Activated CD8-positive, alpha-beta memory T cell treated with anti-CD3 and anti-CD28 coated beads, Interleukin-2, amount 10 ng/mL, durations not matched to agents 7 days and 5 days (primary cell): ENCODE data around the gene ORAI1. TPM values are rescaled to one million over a fixed set of nuclear protein-coding genes. Genes with fewer than 3 reads are reported as not detected.
"Not testable (repeated sequence)": the region's sequence is repeated elsewhere in the genome, so short reads cannot be mapped to it uniquely, and the experiment has no call there.

Source experiments
- ATAC-seq: fragments of 150-1000 bp; cut with Tn5 transposase; one replicate; pipeline ENCODE4 v1.10.0; 2021; ENCODE audit warnings: moderate library complexity
- CTCF ChIA-PET: fragments of 350-600 bp; sonication (Branson Sonifier 250); formaldehyde crosslinking; loops from one replicate; lab custom pipeline; 2021; ENCODE audit warnings: antibody characterized with exemption; lab: Charles Lee
- DNase-seq: peaks from one replicate; pipeline ENCODE4 v3.0.0-alpha.2; 2020
- H3K27ac Mint-ChIP-seq: one replicate; pipeline ENCODE4 v1.8.0; 2021; ENCODE audit warnings: mild to moderate bottlenecking, mixed read lengths
- H3K27me3 Mint-ChIP-seq: one replicate; pipeline ENCODE4 v1.8.0; 2021; ENCODE audit warnings: mixed read lengths
- H3K36me3 Mint-ChIP-seq: one replicate; pipeline ENCODE4 v1.8.0; 2021; ENCODE audit warnings: mild to moderate bottlenecking, mixed read lengths
- H3K4me1 Mint-ChIP-seq: one replicate; pipeline ENCODE4 v1.8.0; 2021; ENCODE audit warnings: mixed read lengths
- H3K4me3 Mint-ChIP-seq: one replicate; pipeline ENCODE4 v1.8.0; 2021; ENCODE audit warnings: mild to moderate bottlenecking, moderate library complexity, mixed read lengths
- H3K9me3 Mint-ChIP-seq: one replicate; pipeline ENCODE4 v1.8.0; 2022; ENCODE audit warnings: low read depth, mixed read lengths
- total RNA-seq, 2 experiments: library from RNA; stranded (reverse); gene quantifications; one replicate each; pipeline ENCODE4 v1.2.3, GENCODE V29; 2021

Gene ORAI1
- total RNA-seq, 2 experiments from 2014 or later, result 53.7 to 61.1 TPM

DNA sequence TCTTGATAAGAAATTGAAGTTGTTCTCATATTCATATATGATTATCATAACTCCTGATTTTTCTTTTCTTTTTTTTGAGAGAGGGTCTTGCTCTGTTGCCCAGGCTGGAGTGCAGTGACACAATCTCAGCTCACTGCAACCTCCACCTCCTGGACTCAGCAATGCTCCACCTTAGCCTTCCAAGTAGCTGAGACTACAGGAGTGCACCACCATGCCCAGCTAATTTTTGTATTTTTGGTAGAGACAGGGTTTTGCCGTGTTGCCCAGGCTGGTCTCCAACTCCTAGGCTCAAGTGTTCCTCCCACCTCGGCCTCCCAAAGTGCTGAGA is 43.0 kb upstream of the ORAI1 start:
- H3K27ac Mint-ChIP-seq, result not testable (repeated sequence)

DNA sequence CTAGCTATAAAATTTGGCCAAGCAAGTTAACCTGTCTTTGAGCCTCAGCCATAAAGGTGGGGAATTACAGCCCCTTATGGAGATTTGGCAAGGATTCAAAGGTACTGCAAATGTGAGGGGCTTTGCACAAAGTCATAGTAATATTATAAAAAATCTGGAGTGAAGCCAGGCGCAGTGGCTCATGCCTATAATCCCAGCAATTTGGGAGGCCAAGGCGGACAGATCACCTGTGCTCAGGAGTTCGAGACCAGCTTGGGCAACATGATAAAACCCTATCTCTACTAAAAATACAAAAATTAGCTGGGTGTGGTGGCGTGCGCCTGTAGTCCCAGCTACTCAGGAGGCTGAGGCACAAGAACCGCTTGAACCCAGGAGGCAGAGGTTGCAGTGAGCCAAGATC is 41.4 kb upstream of the ORAI1 start:
- peaks cover 23% of the 10 kb centered on the region for H3K4me1 Mint-ChIP-seq
- ATAC-seq, H3K9me3 Mint-ChIP-seq, H3K27ac Mint-ChIP-seq, H3K4me3 Mint-ChIP-seq, H3K27me3 Mint-ChIP-seq, H3K36me3 Mint-ChIP-seq, DNase-seq: not testable (repeated sequence)
- CTCF ChIA-PET, result interaction anchor here (2.6 to 2.7 kb wide), 2 partner anchors 32 to 42 kb away, joined by 6 to 8 read pairs; partner anchors contain the start of gene ORAI1

More for the DNA sequence above, 43.0 kb upstream of the ORAI1 start:
- H3K9me3 Mint-ChIP-seq, H3K4me3 Mint-ChIP-seq, H3K36me3 Mint-ChIP-seq, DNase-seq, ATAC-seq, H3K27me3 Mint-ChIP-seq: not testable (repeated sequence)
- CTCF ChIA-PET, result interaction anchor here (2.6 to 2.7 kb wide), 2 partner anchors 30 to 44 kb away, joined by 6 to 8 read pairs; partner anchors contain the start of gene ORAI1
- peaks cover 19% of the 10 kb centered on the region for H3K4me1 Mint-ChIP-seq

DNA sequence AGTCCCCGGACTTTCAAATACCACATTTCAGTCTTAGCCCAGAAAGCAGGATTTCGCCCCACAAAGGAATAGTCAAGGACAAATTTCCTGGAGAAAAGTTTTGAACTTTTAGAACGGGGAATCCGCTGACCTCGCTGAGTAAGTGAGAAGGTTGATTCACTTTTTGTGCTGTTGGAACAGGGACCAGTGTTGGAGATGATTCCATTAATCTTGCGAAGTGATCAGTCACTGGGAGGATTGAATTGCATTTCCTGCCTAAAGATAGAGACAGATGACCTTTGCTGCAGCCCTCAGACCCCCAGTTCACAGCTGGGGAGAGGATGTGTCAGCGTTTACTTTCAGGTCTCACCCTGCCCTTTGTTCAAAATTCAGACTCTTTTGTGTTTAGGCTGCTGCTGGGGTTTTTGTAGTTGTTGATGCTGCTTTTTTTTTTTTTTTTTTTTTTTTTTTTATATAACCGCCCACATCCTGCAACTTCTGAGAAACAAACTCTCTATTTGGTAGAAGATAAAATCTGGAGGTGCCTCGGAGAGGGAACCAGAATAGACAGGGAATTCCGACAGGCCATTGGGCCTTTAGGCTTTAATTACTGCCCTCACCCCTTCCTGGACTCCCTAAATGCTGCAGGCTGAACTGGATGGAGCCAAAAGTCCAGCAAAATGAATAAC is 35.7 kb upstream of the ORAI1 start:
- Mint-ChIP-seq H3K4me1 (peaks cover 27% of the 10 kb centered on the region), H3K27me3 (no peaks in the 10 kb centered on the region)
- DNase-seq, result peak; percentile 81

DNA sequence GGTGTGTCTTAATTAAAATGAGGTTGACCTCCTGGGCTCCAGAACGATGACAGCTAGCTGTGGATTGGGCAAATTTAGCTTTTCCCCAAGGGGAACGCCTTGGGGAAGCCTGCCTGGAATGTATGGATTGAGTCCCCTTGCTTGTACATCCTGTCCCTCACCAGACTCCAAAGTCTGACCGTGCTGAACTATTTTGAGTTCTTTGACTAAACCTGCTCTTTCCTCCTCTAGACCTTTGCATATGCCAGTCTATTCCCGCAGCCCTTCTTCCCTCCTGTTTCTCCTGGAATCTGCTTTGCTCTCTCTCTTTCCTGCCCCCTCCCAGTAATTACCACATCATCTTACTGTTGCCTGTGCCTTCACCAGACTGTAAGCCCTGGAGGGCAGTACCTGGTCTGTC is 34.0 kb upstream of the ORAI1 start:
- H3K9me3 Mint-ChIP-seq, result no peaks in the 10 kb centered on the region
- DNase-seq (no peak), ATAC-seq (no peak)
- no peaks in the 10 kb centered on the region for H3K36me3 Mint-ChIP-seq
- peak overlapping the region; percentile 14 for H3K27ac Mint-ChIP-seq
- H3K4me1 Mint-ChIP-seq, result peaks cover 27% of the 10 kb centered on the region
- CTCF ChIA-PET, result no interaction called here
- no peak overlapping the region for H3K4me3 Mint-ChIP-seq
- H3K27me3 Mint-ChIP-seq, result no peaks in the 10 kb centered on the region

More for the DNA sequence above, 35.7 kb upstream of the ORAI1 start:
- Mint-ChIP-seq H3K27ac (peak overlapping the region; percentile 99), H3K36me3 (no peaks in the 10 kb centered on the region), H3K9me3 (no peaks in the 10 kb centered on the region), H3K4me3 (peak overlapping the region; percentile 72)
- CTCF ChIA-PET, result interaction anchor here (1.1 to 2.1 kb wide), 6 partner anchors 9 to 183 kb away, joined by 3 to 11 read pairs (median 5); partner anchors contain the start of genes KDM2B and MORN3
- peak; percentile 77 for ATAC-seq

DNA sequence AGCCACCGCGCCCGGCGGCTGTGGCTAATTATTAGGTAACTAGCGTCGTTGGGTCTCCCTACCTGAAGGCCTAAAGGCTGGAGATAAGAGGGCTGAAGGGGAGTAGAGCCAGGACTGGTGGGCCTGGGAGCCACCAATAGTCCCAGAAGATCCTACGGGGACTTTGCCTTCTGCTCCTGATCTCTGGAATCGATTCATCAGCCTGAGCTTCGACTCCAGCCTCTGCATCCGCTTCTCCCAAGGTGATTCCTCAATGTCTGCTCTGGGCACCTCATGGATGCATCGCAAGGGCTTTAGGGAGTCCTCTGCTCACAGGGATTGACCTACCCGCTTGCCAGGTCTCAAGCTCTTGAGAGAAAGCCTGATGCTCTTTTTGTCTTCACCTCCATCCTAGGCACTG is 30.8 kb upstream of the ORAI1 start:
- CTCF ChIA-PET, result interaction anchor here (1.0 kb wide), 1 partner anchor 16 kb away, joined by 3 read pairs; no protein-coding TSS in a partner anchor
- Mint-ChIP-seq H3K36me3 (no peaks in the 10 kb centered on the region), H3K27ac (no peak overlapping the region), H3K4me1 (peaks cover 19% of the 10 kb centered on the region), H3K4me3 (no peak overlapping the region), H3K27me3 (no peaks in the 10 kb centered on the region), H3K9me3 (no peaks in the 10 kb centered on the region)
- ATAC-seq, result no peak
- DNase-seq, result no peak

DNA sequence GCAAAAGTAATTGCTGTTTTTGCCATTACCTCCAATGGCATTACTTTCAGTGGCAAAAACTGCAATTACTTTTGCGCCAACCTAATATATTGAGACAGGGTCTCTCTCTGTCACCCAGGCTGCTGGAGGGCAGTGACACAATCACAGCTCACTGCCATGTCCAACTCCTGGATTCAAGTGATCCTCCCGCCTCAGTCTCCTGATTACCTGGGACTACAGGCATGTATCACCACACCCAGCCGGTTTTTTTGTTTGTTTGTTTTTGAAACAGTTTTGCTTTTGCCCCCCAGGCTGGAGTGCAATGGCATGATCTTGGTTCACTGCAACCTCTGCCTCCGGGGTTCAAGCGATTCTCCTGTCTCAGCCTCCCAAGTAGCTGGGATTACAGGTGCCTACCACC is 29.8 kb upstream of the ORAI1 start:
- Mint-ChIP-seq H3K27ac (no peak overlapping the region), H3K4me1 (peaks cover 9% of the 10 kb centered on the region), H3K4me3 (no peak overlapping the region), H3K27me3 (no peaks in the 10 kb centered on the region), H3K36me3 (no peaks in the 10 kb centered on the region), H3K9me3 (no peaks in the 10 kb centered on the region)
- DNase-seq (no peak), ATAC-seq (no peak)
- CTCF ChIA-PET, result no interaction called here

DNA sequence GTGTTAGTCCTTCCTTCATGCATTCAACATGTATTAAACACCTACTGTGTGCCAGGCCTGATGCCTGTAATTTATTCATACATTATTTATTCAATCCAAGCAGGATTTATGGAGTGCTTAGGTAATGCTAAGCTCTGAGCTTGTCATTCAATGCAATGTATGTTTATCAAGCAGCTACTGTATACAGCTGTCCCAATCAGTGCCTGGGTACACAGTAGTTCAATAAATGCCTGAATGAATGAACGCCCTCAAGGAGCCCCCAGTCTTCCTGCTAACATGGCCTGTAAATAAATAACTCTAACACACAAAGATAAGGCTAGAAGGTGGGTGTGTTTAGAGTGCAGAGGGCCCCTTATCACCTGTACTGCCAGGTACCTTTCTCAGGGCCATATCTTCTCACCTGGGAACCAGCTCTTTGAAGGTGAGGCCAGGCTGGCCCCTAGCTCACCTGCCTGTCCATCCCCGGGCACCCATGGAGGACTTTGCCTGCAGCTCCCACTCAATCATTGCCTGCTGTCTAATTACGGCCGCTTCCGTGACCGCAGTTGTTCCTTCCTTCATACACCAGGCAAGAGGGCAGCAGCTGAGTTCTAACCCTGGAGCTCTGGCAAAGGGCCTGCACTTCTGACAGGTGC is 25.5 kb upstream of the ORAI1 start:
- no peaks in the 10 kb centered on the region for H3K27me3 Mint-ChIP-seq
- ATAC-seq (no peak), DNase-seq (no peak)
- H3K36me3 Mint-ChIP-seq, result no peaks in the 10 kb centered on the region
- CTCF ChIA-PET, result interaction anchor here (0.8 to 1.4 kb wide), 3 partner anchors 17 to 179 kb away, joined by 3 to 4 read pairs (median 3); no protein-coding TSS in a partner anchor
- H3K9me3 Mint-ChIP-seq, result no peaks in the 10 kb centered on the region
- H3K4me3 Mint-ChIP-seq, result no peak overlapping the region
- H3K27ac Mint-ChIP-seq, result no peak overlapping the region
- H3K4me1 Mint-ChIP-seq, result no peaks in the 10 kb centered on the region

DNA sequence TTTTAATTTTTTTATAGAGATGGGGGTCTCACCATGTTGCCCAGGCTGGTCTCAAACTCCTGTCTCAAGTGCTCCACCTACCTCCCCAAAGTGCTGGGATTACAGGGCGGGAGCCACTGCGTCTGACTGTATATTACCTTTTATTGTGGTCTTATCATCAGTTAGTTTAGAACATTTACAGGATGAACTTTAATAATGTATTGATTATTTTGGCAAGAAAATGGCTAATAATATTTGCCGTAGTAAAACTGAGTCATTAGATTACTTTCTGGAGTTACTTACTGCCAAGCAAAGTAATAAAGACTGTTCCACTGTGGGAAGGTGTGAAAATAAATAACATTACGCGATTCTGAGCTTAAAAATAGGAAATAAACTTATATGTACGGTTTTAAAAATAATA is 23.6 kb upstream of the ORAI1 start:
- DNase-seq (no peak), ATAC-seq (no peak)
- no peaks in the 10 kb centered on the region for H3K36me3 Mint-ChIP-seq
- no peaks in the 10 kb centered on the region for H3K4me1 Mint-ChIP-seq
- no peaks in the 10 kb centered on the region for H3K27me3 Mint-ChIP-seq
- no peaks in the 10 kb centered on the region for H3K9me3 Mint-ChIP-seq
- H3K27ac Mint-ChIP-seq, result no peak overlapping the region
- CTCF ChIA-PET, result no interaction called here
- H3K4me3 Mint-ChIP-seq, result no peak overlapping the region

DNA sequence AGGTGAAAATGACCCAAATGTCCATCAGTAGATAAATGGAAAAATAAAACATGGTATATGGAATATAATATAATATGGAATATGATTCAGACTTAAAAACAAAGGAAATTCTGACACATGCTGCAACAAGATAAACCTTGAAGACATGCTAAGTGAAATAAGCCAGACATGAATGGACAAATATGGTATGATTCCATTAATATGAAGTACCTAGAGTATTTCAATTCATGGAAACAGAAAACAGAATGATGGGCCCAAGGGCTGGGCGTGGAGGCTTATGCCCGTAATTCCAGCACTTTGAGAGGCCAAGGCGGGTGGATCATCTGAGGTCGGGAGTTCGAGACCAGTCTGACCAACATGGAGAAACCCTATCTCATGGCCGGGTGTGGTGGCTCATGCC is 22.7 kb upstream of the ORAI1 start:
- H3K27me3 Mint-ChIP-seq, result no peaks in the 10 kb centered on the region

DNA sequence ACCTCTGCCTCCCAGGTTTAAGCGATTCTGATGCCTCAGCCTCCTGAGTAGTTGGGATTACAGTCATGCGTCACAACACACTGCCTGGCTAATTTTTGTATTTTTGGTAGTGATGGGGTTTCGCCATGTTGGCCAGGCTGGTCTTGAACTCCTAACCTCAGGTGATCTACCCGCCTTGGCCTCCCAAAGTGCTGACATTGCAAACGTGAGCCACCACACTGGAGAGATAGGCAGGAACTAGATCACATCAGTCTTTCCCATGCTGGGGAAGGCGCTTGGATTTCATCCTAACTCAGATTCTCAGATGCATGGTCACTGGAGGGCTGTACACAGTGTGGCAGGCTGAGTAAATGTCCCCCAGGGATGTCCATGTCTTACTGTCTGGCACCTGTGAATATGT is 18.0 kb upstream of the ORAI1 start:
- no peaks in the 10 kb centered on the region for H3K36me3 Mint-ChIP-seq
- no peak overlapping the region for H3K4me3 Mint-ChIP-seq
- no peaks in the 10 kb centered on the region for H3K9me3 Mint-ChIP-seq
- CTCF ChIA-PET, result no interaction called here
- ATAC-seq (no peak), DNase-seq (no peak)
- no peaks in the 10 kb centered on the region for H3K27me3 Mint-ChIP-seq
- H3K27ac Mint-ChIP-seq, result no peak overlapping the region
- H3K4me1 Mint-ChIP-seq, result peaks cover 2% of the 10 kb centered on the region

More for the DNA sequence above, 22.7 kb upstream of the ORAI1 start:
- Mint-ChIP-seq H3K36me3 (no peaks in the 10 kb centered on the region), H3K9me3 (no peaks in the 10 kb centered on the region), H3K4me1 (no peaks in the 10 kb centered on the region), H3K27ac (no peak overlapping the region), H3K4me3 (no peak overlapping the region)
- DNase-seq, result no peak
- no peak for ATAC-seq
- CTCF ChIA-PET, result no interaction called here

DNA sequence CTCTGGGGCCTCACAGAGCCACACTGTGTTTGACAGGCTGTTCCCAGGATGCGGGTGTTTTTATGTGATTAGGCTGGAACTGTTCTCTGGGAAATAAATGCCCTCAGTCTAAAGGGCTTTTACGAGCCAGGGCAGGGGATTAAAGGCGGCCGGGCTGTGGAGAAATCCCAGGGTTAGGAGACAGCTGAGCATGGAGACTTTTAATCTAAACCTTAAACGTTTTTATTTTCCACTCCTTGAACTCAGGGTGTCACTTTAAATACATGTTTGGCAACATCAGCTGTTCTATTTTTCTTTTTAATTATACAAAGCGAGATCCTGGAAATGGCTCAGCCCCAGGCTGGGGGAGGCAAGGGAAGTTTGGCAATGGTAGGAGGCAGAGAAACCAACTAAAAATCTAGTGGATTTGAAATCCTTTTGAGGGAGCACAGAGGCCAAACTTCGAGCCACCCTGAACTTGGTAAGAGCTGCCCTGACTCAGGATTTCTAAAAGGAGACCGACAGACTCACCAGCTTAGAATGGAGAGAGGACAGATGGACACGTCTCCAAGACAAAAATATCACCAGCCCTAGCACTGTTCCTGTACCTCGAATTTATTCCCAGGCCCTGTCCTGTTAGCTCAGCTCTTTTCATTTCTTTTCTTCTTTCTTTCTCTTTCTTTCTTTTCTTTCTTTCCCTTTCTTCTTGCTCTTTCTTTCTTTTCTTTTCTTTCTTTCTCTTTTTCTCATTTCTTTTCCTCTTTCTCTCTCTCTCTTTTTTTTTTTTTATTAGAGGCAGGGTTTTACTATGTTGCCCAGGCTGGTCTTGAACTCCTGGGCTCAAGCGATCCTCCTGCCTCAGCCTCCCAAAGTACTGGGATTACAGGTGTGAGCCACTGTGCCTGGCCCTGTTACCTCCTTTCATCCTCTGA is 15.8 kb upstream of the ORAI1 start:
- DNase-seq (no peak), ATAC-seq (no peak)
- H3K27me3 Mint-ChIP-seq, result no peaks in the 10 kb centered on the region
- H3K4me3 Mint-ChIP-seq, result no peak overlapping the region
- no peak overlapping the region for H3K27ac Mint-ChIP-seq
- H3K4me1 Mint-ChIP-seq, result peaks cover 8% of the 10 kb centered on the region
- no peaks in the 10 kb centered on the region for H3K9me3 Mint-ChIP-seq
- CTCF ChIA-PET, result interaction anchor here (0.6 to 1.3 kb wide), 4 partner anchors 57 to 226 kb away, joined by 3 to 4 read pairs (median 4); no protein-coding TSS in a partner anchor
- H3K36me3 Mint-ChIP-seq, result no peaks in the 10 kb centered on the region

DNA sequence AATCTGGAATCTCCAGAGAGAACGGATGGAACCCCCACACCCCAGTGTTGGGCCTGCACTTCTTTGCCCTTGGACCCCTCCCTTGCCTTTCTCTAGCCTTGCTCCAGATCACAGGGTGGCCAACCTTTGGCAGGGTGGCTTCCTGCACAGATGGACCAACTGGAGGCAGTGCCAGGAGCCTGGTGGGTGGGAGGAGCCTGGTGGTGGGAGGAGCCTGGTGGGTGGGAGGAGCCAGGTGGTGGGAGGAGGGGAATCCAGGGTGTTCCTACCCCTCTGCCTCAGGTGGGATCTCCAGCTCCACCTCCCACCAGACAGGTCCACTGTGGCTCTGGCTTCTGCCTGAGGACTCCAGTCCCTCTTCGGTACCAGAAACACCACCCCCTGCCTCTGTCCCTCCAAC is 15.0 kb upstream of the ORAI1 start:
- DNase-seq, result peak; percentile 44
- peak; percentile 70 for ATAC-seq
- CTCF ChIA-PET, result interaction anchor here (1.1 to 1.3 kb wide), 2 partner anchors 58 to 168 kb away, joined by 4 read pairs; no protein-coding TSS in a partner anchor

DNA sequence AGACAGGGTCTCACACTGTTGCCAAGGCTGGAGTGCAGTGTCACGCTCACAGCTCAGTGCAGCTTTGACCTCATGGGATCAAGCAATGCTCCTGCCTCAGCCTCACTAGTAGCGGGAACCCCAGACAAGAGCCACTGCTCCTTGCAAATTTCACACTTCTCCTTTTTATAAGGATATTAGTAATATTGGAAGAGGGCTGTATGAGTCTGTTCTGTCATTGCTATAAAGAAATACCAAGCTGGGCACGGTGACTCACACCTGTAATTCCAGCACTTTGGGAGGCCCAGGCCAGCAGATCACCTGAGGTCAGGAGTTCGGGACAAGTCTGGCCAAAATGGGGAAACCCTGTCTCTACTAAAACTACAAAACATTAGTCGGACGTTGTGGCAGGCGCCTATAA is 12.9 kb upstream of the ORAI1 start:
- ATAC-seq (no peak), DNase-seq (no peak)
- H3K4me1 Mint-ChIP-seq, result peaks cover 8% of the 10 kb centered on the region
- H3K9me3 Mint-ChIP-seq, result no peaks in the 10 kb centered on the region
- no peaks in the 10 kb centered on the region for H3K36me3 Mint-ChIP-seq
- H3K27ac Mint-ChIP-seq, result no peak overlapping the region
- H3K27me3 Mint-ChIP-seq, result no peaks in the 10 kb centered on the region
- no peak overlapping the region for H3K4me3 Mint-ChIP-seq
- CTCF ChIA-PET, result interaction anchor here (0.6 to 1.5 kb wide), 3 partner anchors 61 to 136 kb away, joined by 3 to 4 read pairs (median 3); no protein-coding TSS in a partner anchor

More for the DNA sequence above, 15.0 kb upstream of the ORAI1 start:
- Mint-ChIP-seq H3K27ac (no peak overlapping the region), H3K4me1 (peaks cover 8% of the 10 kb centered on the region), H3K27me3 (no peaks in the 10 kb centered on the region), H3K36me3 (no peaks in the 10 kb centered on the region), H3K9me3 (no peaks in the 10 kb centered on the region), H3K4me3 (no peak overlapping the region)
